ENCODE data around the gene RAP1GAP. TPM values are rescaled to one million over a fixed set of nuclear protein-coding genes. Genes with fewer than 3 reads are reported as not detected.

The RAP1GAP gene
- total RNA-seq, 1 donor from 2014 or later, result 7.4 TPM

DNA sequence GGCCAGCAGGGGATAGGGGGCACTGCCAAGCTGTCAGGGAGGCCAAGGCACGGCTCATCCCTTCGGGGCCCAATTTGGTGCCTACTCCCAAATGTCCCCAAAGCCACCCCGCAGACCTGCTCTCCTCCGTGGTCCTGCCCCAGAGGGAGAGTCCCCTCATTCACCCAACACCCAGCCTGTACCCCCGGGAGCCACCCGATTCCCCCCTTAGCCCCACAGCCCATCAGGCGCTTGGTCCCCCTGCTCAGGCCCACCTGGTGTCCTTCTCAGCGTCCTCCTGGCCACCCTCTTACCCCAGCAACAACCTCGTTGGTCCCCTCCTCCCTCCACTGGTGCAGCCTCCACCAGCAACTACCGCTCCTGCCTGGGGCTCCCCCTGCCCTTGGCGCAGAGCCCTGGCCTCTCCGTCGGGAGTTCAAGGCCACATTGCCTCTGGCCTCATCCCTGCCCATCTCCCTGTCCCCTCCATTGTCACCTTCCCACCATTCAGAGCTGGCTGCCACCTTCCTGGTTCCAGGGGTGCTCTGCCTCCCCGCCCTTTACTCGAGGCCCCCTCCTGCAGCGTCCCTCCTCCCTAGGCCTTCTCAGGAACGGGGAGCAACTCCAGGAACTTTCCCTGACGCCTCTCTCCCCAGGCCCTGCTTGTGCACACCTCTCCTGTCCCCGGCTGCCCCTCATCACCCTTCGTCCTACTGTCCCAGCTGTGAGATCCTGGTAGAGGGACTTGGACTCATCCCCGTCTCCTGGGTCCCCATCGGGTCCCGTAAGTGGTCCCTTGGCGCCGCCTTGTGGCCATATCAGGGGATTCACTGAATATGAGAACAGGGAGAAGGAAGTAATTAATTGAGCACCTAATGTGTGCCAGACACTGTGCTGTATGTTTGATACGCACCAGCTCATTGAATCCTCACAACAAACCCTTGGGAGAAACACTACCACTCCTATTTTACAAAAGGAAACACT is 73.9 kb downstream of the RAP1GAP start:
- Mint-ChIP-seq H3K4me1 (no peaks in the 10 kb centered on the region), H3K4me3 (no peak overlapping the region), H3K27ac (ENCODE audit: unreplicated experiment) (no peak overlapping the region), H3K27me3 (ENCODE audit: low read depth) (no peaks in the 10 kb centered on the region), H3K36me3 (ENCODE audit: low read depth) (no peaks in the 10 kb centered on the region), H3K9me3 (no peaks in the 10 kb centered on the region)
- DNase-seq (ENCODE audit: low read depth, low spot score), result peak; percentile 63
- TF ChIP-seq, protein P1, sequence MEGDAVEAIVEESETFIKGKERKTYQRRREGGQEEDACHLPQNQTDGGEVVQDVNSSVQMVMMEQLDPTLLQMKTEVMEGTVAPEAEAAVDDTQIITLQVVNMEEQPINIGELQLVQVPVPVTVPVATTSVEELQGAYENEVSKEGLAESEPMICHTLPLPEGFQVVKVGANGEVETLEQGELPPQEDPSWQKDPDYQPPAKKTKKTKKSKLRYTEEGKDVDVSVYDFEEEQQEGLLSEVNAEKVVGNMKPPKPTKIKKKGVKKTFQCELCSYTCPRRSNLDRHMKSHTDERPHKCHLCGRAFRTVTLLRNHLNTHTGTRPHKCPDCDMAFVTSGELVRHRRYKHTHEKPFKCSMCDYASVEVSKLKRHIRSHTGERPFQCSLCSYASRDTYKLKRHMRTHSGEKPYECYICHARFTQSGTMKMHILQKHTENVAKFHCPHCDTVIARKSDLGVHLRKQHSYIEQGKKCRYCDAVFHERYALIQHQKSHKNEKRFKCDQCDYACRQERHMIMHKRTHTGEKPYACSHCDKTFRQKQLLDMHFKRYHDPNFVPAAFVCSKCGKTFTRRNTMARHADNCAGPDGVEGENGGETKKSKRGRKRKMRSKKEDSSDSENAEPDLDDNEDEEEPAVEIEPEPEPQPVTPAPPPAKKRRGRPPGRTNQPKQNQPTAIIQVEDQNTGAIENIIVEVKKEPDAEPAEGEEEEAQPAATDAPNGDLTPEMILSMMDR (conservative IDR thresholded peaks at IDR 0.05), result peak; percentile 67

DNA sequence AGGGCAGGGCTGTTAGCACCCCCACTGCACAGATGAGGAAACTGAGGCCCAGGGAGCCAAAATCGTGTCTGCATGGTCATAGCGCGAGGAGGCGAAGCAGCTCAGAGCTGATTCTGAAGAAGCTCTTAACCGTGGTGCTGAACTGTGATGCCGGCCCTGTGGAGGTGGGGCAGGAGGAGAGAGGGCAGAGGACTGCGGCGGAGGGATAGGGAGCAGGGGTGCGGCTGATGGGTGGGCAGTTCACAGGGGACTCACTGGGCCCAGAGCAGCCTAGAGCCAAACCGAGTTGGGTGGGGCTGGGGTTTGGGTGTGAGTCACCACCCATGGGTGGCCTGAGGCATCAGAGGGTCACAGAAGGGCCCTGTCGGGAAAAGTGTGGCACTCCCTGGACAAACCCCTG is 74.7 kb downstream of the RAP1GAP start:
- no peak overlapping the region for H3K4me3 Mint-ChIP-seq
- no peaks in the 10 kb centered on the region for H3K36me3 Mint-ChIP-seq (ENCODE audit: low read depth)
- no peak for DNase-seq (ENCODE audit: low read depth, low spot score)
- H3K4me1 Mint-ChIP-seq, result no peaks in the 10 kb centered on the region
- H3K9me3 Mint-ChIP-seq, result no peaks in the 10 kb centered on the region
- no peak overlapping the region for H3K27ac Mint-ChIP-seq (ENCODE audit: unreplicated experiment)
- TF ChIP-seq, protein P1 (conservative IDR thresholded peaks at IDR 0.05), result no peak
- H3K27me3 Mint-ChIP-seq (ENCODE audit: low read depth), result no peaks in the 10 kb centered on the region

DNA sequence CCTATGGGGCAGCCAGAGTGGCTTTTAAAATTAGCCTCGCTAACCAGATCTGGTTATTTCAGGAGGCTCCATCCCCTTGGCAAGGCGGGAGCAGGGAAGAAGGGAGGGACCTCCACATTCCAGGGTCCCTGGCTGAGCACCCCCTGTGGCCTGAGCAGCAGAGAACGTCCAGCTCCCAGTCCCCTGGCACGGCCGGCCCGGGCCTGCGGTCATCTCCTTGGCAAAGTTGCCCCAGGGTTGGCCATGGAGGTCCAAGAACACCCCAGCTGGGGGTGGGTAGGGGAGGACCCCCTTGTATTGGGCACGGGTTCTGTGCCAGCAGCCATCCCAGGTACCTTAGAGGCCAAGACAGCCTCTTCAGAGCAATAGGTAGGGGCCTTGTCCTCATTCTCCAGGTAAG is 75.9 kb downstream of the RAP1GAP start:
- no peaks in the 10 kb centered on the region for H3K4me1 Mint-ChIP-seq
- no peaks in the 10 kb centered on the region for H3K9me3 Mint-ChIP-seq
- TF ChIP-seq, protein P1 (conservative IDR thresholded peaks at IDR 0.05), result no peak
- H3K4me3 Mint-ChIP-seq, result no peak overlapping the region
- DNase-seq (ENCODE audit: low read depth, low spot score), result no peak
- H3K27me3 Mint-ChIP-seq (ENCODE audit: low read depth), result peaks cover 4% of the 10 kb centered on the region
- no peak overlapping the region for H3K27ac Mint-ChIP-seq (ENCODE audit: unreplicated experiment)
- H3K36me3 Mint-ChIP-seq (ENCODE audit: low read depth), result no peaks in the 10 kb centered on the region

DNA sequence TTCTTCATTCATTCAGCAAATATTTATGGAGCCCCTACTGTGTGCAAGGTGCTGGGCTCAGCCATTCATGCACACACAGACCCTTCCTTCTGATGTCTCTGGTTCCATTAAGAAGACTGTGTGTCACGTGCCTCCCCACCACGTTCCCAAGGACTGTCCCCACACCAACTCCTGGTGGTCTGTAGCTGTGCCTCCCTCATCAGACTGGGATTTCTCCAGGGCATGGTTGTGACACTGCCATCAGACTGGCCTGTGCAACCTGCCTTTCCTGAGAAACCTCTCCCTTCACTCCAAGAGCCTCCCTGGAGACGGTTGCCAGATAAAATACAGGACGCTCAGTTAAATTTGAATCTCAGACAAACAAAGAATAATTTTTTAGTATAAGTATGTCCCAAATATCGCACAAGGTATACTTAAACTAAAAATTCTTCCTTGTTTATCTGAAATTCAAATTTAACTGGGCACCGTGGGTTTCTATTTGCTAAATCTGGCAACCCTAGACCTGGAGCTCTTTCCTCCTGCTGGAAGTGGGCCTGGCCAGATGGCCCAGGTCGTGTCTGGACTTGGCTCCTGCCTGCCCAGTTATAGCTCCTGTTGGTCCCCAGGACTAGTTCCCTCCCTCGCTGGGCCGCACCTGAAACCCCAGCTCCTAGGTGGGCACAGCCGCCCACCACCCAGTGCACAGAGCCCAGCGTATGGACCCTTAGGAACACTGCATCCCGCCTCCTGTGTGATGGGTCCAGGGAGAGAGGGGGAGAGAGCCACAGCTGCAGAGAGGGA is 76.9 kb downstream of the RAP1GAP start:
- H3K9me3 Mint-ChIP-seq, result no peaks in the 10 kb centered on the region
- DNase-seq (ENCODE audit: low read depth, low spot score), result no peak
- H3K4me3 Mint-ChIP-seq, result no peak overlapping the region
- no peaks in the 10 kb centered on the region for H3K4me1 Mint-ChIP-seq
- H3K36me3 Mint-ChIP-seq (ENCODE audit: low read depth), result no peaks in the 10 kb centered on the region
- H3K27me3 Mint-ChIP-seq (ENCODE audit: low read depth), result peaks cover 4% of the 10 kb centered on the region
- TF ChIP-seq, protein P1 (conservative IDR thresholded peaks at IDR 0.05), result no peak
- H3K27ac Mint-ChIP-seq (ENCODE audit: unreplicated experiment), result no peak overlapping the region

GRCh38 chr1:21590934-21591333 is 78.2 kb downstream of the RAP1GAP start:
- Mint-ChIP-seq H3K9me3 (no peaks in the 10 kb centered on the region), H3K27me3 (ENCODE audit: low read depth) (peaks cover 10% of the 10 kb centered on the region), H3K36me3 (ENCODE audit: low read depth) (no peaks in the 10 kb centered on the region), H3K27ac (ENCODE audit: unreplicated experiment) (no peak overlapping the region), H3K4me1 (peaks cover 4% of the 10 kb centered on the region), H3K4me3 (no peak overlapping the region)
- TF ChIP-seq, protein P1 (conservative IDR thresholded peaks at IDR 0.05), result no peak
- no peak for DNase-seq (ENCODE audit: low read depth, low spot score)

Data from neural crest cell (in vitro differentiated cells).